ENCODE measurements around the gene CLHC1.

Gene CLHC1

GRCh38 chr2:55225481-55226020 lies 6.5 kb downstream of the CLHC1 start:
- TF ChIP-seq NFIC (IDR thresholded peaks at IDR 0.05) (no peak), YY1 (IDR thresholded peaks at IDR 0.05; ENCODE audit: low read depth) (no peak), CEBPB (IDR thresholded peaks at IDR 0.05) (no peak)

- no peak for TF ChIP-seq EGR1 (IDR thresholded peaks at IDR 0.05)
- no peak for TF ChIP-seq YY1 (IDR thresholded peaks at IDR 0.05; ENCODE audit: low read depth)
- no peak for TF ChIP-seq RAD21 (IDR thresholded peaks at IDR 0.05; ENCODE audit: low read depth)
- no peak for TF ChIP-seq NFIC (IDR thresholded peaks at IDR 0.05)
- no peak for TF ChIP-seq CEBPB (IDR thresholded peaks at IDR 0.05)
- TF ChIP-seq USF1 (IDR thresholded peaks at IDR 0.05) = no peak
Measured at GRCh38 chr2:55224761-55225261, 7.3 kb downstream of the CLHC1 start.

GRCh38 chr2:55223958-55224760 lies 7.9 kb downstream of the CLHC1 start:
- TF ChIP-seq TCF12 (IDR thresholded peaks at IDR 0.05; ENCODE audit: low read depth) = no peak
- TF ChIP-seq RAD21 (IDR thresholded peaks at IDR 0.05; ENCODE audit: low read depth) = no peak
- TF ChIP-seq TAF1 (IDR thresholded peaks at IDR 0.05; ENCODE audit: low read depth) = no peak
- TF ChIP-seq EP300 (IDR thresholded peaks at IDR 0.05; ENCODE audit: borderline replicate concordance) = no peak
- TF ChIP-seq REST (IDR thresholded peaks at IDR 0.05; ENCODE audit: low read depth) = no peak
- no peak for TF ChIP-seq MAX (IDR thresholded peaks at IDR 0.05)
- TF ChIP-seq EGR1 (IDR thresholded peaks at IDR 0.05) = no peak
- TF ChIP-seq USF1 (IDR thresholded peaks at IDR 0.05) = no peak
- no peak for TF ChIP-seq TEAD4 (IDR thresholded peaks at IDR 0.05)
- TF ChIP-seq FOXM1 (IDR thresholded peaks at IDR 0.05; ENCODE audit: borderline replicate concordance, low read depth) = no peak

GRCh38 chr2:55213822-55214221 lies 18.3 kb downstream of the CLHC1 start:
- TF ChIP-seq YY1 (IDR thresholded peaks at IDR 0.05; ENCODE audit: low read depth) = no peak
- TF ChIP-seq TCF12 (IDR thresholded peaks at IDR 0.05; ENCODE audit: low read depth) = no peak
- TF ChIP-seq FOXM1 (IDR thresholded peaks at IDR 0.05; ENCODE audit: borderline replicate concordance, low read depth) = no peak
- no peak for TF ChIP-seq NFIC (IDR thresholded peaks at IDR 0.05)
- TF ChIP-seq TAF1 (IDR thresholded peaks at IDR 0.05; ENCODE audit: low read depth) = no peak
- no peak for TF ChIP-seq USF1 (IDR thresholded peaks at IDR 0.05)
- TF ChIP-seq CEBPB (IDR thresholded peaks at IDR 0.05) = no peak
- TF ChIP-seq MAX (IDR thresholded peaks at IDR 0.05) = no peak

- no peak for TF ChIP-seq REST (IDR thresholded peaks at IDR 0.05; ENCODE audit: low read depth)
- no peak for TF ChIP-seq USF1 (IDR thresholded peaks at IDR 0.05)
- no peak for TF ChIP-seq TCF12 (IDR thresholded peaks at IDR 0.05; ENCODE audit: low read depth)
- TF ChIP-seq TAF1 (IDR thresholded peaks at IDR 0.05; ENCODE audit: low read depth) = no peak
- no peak for TF ChIP-seq MAX (IDR thresholded peaks at IDR 0.05)
- TF ChIP-seq NFIC (IDR thresholded peaks at IDR 0.05) = no peak
- TF ChIP-seq RAD21 (IDR thresholded peaks at IDR 0.05; ENCODE audit: low read depth) = no peak
- TF ChIP-seq CREB1 (IDR thresholded peaks at IDR 0.05; ENCODE audit: low read depth) = no peak
- TF ChIP-seq EP300 (IDR thresholded peaks at IDR 0.05; ENCODE audit: borderline replicate concordance) = no peak
- TF ChIP-seq ZBTB7A (IDR thresholded peaks at IDR 0.05; ENCODE audit: low read depth) = no peak
- no peak for TF ChIP-seq YY1 (IDR thresholded peaks at IDR 0.05; ENCODE audit: low read depth)
- no peak for TF ChIP-seq TEAD4 (IDR thresholded peaks at IDR 0.05)
- no peak for TF ChIP-seq CEBPB (IDR thresholded peaks at IDR 0.05)
- no peak for TF ChIP-seq FOXM1 (IDR thresholded peaks at IDR 0.05; ENCODE audit: borderline replicate concordance, low read depth)
- no peak for TF ChIP-seq EGR1 (IDR thresholded peaks at IDR 0.05)
Measured at GRCh38 chr2:55204950-55205349, 27.1 kb downstream of the CLHC1 start.
